Fibroblast of villous mesenchyme (primary cell): Measurements from ENCODE around the gene GPRC5B. TPM values are rescaled to one million over a fixed set of nuclear protein-coding genes. Genes with fewer than 3 reads are reported as not detected.
A peak's percentile ranks its signal among the peaks of the same experiment; 100 is the strongest.

Source experiments
- DNase-seq: peaks from one replicate; pipeline ENCODE4 v3.0.0-alpha.2; 2010; ENCODE audit warnings: low read depth
- H3K4me3 ChIP-seq: 2 replicates; pipeline ENCODE4 v1.5.1; 2011; ENCODE audit warnings: low read depth, mild to moderate bottlenecking, low read length
- CTCF ChIP-seq: IDR thresholded peaks from 2 replicates; pipeline ENCODE4 v1.5.1; 2012; ENCODE audit warnings: low read depth, mild to moderate bottlenecking, low read length; ENCODE audit not compliant: insufficient read depth
- small RNA-seq: library from RNA; depleted of rRNA; stranded (forward); fragments of <200 nt; gene quantifications from one replicate; pipeline ENCODE3, GENCODE V24; 2012
- total RNA-seq: library from RNA; depleted of rRNA; stranded (reverse); fragments of >200 nt; gene quantifications from 2 replicates; pipeline ENCODE4 v1.2.3, GENCODE V29; 2012

GPRC5B gene
- total RNA-seq, 1 donor, result 21.6 TPM

GRCh38 chr16:19809693-19810092, 75.0 kb downstream of the GPRC5B start:
- H3K4me3 ChIP-seq, result no peak overlapping the region
- TF ChIP-seq CTCF, result no peak
- DNase-seq, result no peak

- TF ChIP-seq CTCF, result no peak
Measured at GRCh38 chr16:19809121-19809635, 75.5 kb downstream of the GPRC5B start.

GRCh38 chr16:19808061-19808641, 76.5 kb downstream of the GPRC5B start:
- no peak overlapping the region for H3K4me3 ChIP-seq
- peak; percentile 28 for DNase-seq
- TF ChIP-seq CTCF, result no peak

More at GRCh38 chr16:19809121-19809635, 75.5 kb downstream of the GPRC5B start:
- no peak overlapping the region for H3K4me3 ChIP-seq
- DNase-seq, result peak; percentile 51

Small RNA genes within 50 kb of the gene (small RNA-seq; reads per million reads assigned to genes)
- gene LARP7P2, result not detected

Other genes starting within 250 kb of the GPRC5B start
- 16.8 and 17.3 TPM in 2 replicates for gene KNOP1, start 166.6 kb downstream of the GPRC5B start, total RNA-seq
- 5.2 and 13.4 TPM in 2 replicates for gene IQCK, start 166.6 kb downstream of the GPRC5B start, total RNA-seq
- gene GPR139, start 189.0 kb upstream of the GPRC5B start, total RNA-seq, result not detected in 2 replicates